Measurements from ENCODE around the gene PLK2.

GRCh38 chr5:58481066-58481676, 21.3 kb upstream of the PLK2 start:
- TF ChIP-seq CTCF (IDR thresholded peaks at IDR 0.05) (no peak), POLR2A (IDR thresholded peaks at IDR 0.05) (no peak)
